Keratinocyte (primary cell): ENCODE measurements around the gene ARHGAP22. TPM values are rescaled to one million over a fixed set of nuclear protein-coding genes. Genes with fewer than 3 reads are reported as not detected.

Experiments
- DNase-seq: peaks from one replicate; pipeline ENCODE4 v3.0.0-alpha.2; 2011; ENCODE audit warnings: low read depth, missing footprints, low spot score
- FAIRE-seq: peaks from 2 replicates; lab custom pipeline; 2011; peaks lifted over from hg19 to GRCh38; lab: Jason Lieb, UNC
- H2AFZ ChIP-seq: 2 replicates; pipeline ENCODE4 v1.6.0; 2012; ENCODE audit warnings: low read length, control low read depth, inconsistent platforms; ENCODE audit not compliant: control insufficient read depth
- H3K27ac ChIP-seq: 2 replicates; pipeline ENCODE4 v1.5.1; 2011; ENCODE audit warnings: low read length; ENCODE audit not compliant: control insufficient read depth, insufficient read depth
- H3K27me3 ChIP-seq: 3 replicates; pipeline ENCODE4 v1.6.0; 2011; ENCODE audit warnings: low read length; ENCODE audit not compliant: control insufficient read depth, insufficient read depth; ENCODE audit errors: extremely low read depth
- H3K36me3 ChIP-seq, 2 experiments: 2 replicates in 1 of 2; 3 replicates in 1 of 2; pipeline ENCODE4 v1.5.1; 2011; ENCODE audit warnings: low read length in 2 of 2, mild to moderate bottlenecking in 1 of 2; ENCODE audit not compliant: control insufficient read depth in 2 of 2, insufficient read depth in 2 of 2; ENCODE audit errors: extremely low read depth in 1 of 2
- H3K4me1 ChIP-seq: 3 replicates; pipeline ENCODE4 v1.5.1; 2011; ENCODE audit warnings: low read length; ENCODE audit not compliant: control insufficient read depth, insufficient read depth; ENCODE audit errors: extremely low read depth
- H3K4me2 ChIP-seq: 3 replicates; pipeline ENCODE4 v1.6.0; 2011; ENCODE audit warnings: low read depth, low read length; ENCODE audit not compliant: control insufficient read depth, insufficient read depth; ENCODE audit errors: extremely low read depth
- H3K4me3 ChIP-seq, 3 experiments: fragments of 200-600 bp in 1 of 3; sonication (generic) in 1 of 3; 2 replicates in 2 of 3; 3 replicates in 1 of 3; pipeline ENCODE4 v1.5.1; 2011 to 2016; ENCODE audit warnings: low read length in 3 of 3, mild to moderate bottlenecking in 3 of 3, control low read depth in 2 of 3, inconsistent platforms in 1 of 3, low read depth in 1 of 3, mixed read lengths in 1 of 3, mixed run types in 1 of 3, moderate library complexity in 1 of 3; ENCODE audit not compliant: control insufficient read depth in 2 of 3, insufficient read depth in 2 of 3; ENCODE audit errors: extremely low read depth in 1 of 3
- H3K79me2 ChIP-seq: 2 replicates; pipeline ENCODE4 v1.6.0; 2012; ENCODE audit warnings: low read length; ENCODE audit not compliant: control insufficient read depth, insufficient read depth
- H3K9ac ChIP-seq: 3 replicates; pipeline ENCODE4 v1.6.0; 2011; ENCODE audit warnings: low read length; ENCODE audit not compliant: control insufficient read depth, insufficient read depth; ENCODE audit errors: extremely low read depth
- H3K9me1 ChIP-seq: 3 replicates; pipeline ENCODE4 v1.6.0; 2011; ENCODE audit warnings: low read length; ENCODE audit not compliant: control insufficient read depth, insufficient read depth; ENCODE audit errors: extremely low read depth
- H3K9me3 ChIP-seq: 2 replicates; pipeline ENCODE4 v1.5.1; 2012; ENCODE audit warnings: low read depth, low read length; ENCODE audit not compliant: control insufficient read depth
- H4K20me1 ChIP-seq: 3 replicates; pipeline ENCODE4 v1.6.0; 2011; ENCODE audit warnings: low read length; ENCODE audit not compliant: control insufficient read depth, insufficient read depth; ENCODE audit errors: extremely low read depth
- CTCF ChIP-seq, 3 experiments: IDR thresholded peaks in 1 of 3; conservative IDR thresholded peaks in 1 of 3; optimal IDR thresholded peaks in 1 of 3; 2 replicates in 2 of 3; 3 replicates in 1 of 3; pipeline versions ENCODE3 to v1.5.1; 2011; ENCODE audit warnings: low read length in 3 of 3, mild to moderate bottlenecking in 3 of 3, moderate library complexity in 2 of 3, control low read depth in 1 of 3, inconsistent platforms in 1 of 3; ENCODE audit not compliant: insufficient read depth in 2 of 3; ENCODE audit errors: extremely low read depth in 1 of 3
- EZH2 ChIP-seq: IDR thresholded peaks from one replicate; pipeline ENCODE4 v1.6.1; 2012; ENCODE audit warnings: inconsistent platforms, mild to moderate bottlenecking, low read length, moderate library complexity
- dilution Hi-C: fragments of 300-500 bp; cut with MboI; formaldehyde crosslinking; loops from one replicate; pipeline ENCODE4 v1.7.0; 2020; ENCODE audit warnings: low sequenced_read_pairs; ENCODE audit not compliant: extremely low pct_ligation_motif_present
- polyA plus RNA-seq, 5 experiments: library from polyadenylated mRNA; depleted of rRNA in 3 of 5; stranded (reverse) in 3 of 5; stranded (forward) in 1 of 5; unstranded in 1 of 5; fragments of >200 nt; gene quantifications; 1 replicate in 1 of 5; 2 replicates in 3 of 5; 3 replicates in 1 of 5; pipeline versions ENCODE4 v1.2.1 to v1.2.3, GENCODE V29; 2011 to 2012; ENCODE audit warnings: missing spikeins in 2 of 5, low read depth in 1 of 5, low replicate concordance in 1 of 5

Gene ARHGAP22
- polyA plus RNA-seq, 1 donor (not counting 4 experiments of a cell fraction or from before 2014, with no cell fraction given): 4.9 TPM

- Histone ChIP-seq H2AFZ (no peak overlapping the region), H3K9ac (no peak overlapping the region), H3K4me1 (no peaks in the 10 kb centered on the region), H3K79me2 (no peaks in the 10 kb centered on the region), H3K9me3 (no peaks in the 10 kb centered on the region), H4K20me1 (peaks cover 4% of the 10 kb centered on the region), H3K27me3 (no peaks in the 10 kb centered on the region), H3K27ac (no peak overlapping the region), H3K4me3 (no peak overlapping the region), H3K9me1 (no peaks in the 10 kb centered on the region), H3K4me2 (no peak overlapping the region), H3K36me3 (peaks cover 3 to 5% of the 10 kb centered on the region in 2 experiments)
- dilution Hi-C loops: no loop called here
- DNase-seq: no peak
- TF ChIP-seq CTCF (optimal IDR thresholded peaks at IDR 0.05 in 1 of 3, IDR thresholded peaks at IDR 0.05 in 1 of 3, conservative IDR thresholded peaks at IDR 0.05 in 1 of 3; ENCODE audit: extremely low read depth in 1 of 3, insufficient read depth in 2 of 3, low read length in 3 of 3) (peak in 1 of 3 experiments; percentile 6), EZH2 (no peak)
- FAIRE-seq: no peak
These were observed 155.2 kb downstream of the ARHGAP22 start for GRCh38 chr10:48449501-48450232.

DNA sequence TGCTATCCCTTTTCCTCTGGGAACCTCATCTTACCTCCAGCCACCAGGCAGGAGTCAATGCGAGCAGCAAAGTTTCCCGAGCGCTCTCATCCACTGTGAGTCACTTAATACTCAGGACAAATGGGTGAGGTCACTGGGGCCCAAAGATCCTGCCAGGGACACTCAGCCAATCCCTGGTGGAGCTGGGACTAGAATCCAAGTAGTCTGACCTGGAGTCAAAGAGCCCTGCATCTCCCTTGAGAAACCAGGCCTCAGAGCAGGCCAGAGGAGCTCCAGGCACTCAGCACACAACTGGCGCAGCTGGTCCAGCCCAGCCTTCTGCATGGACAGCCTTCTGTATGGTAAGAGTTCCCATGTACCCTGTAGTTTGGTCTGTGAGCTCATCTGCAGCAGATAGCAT is 156.1 kb downstream of the ARHGAP22 start:
- Histone ChIP-seq H3K79me2 (no peaks in the 10 kb centered on the region), H3K4me3 (no peak overlapping the region), H3K4me1 (no peaks in the 10 kb centered on the region), H3K4me2 (no peak overlapping the region), H3K27me3 (no peaks in the 10 kb centered on the region), H3K36me3 (peaks cover 3 to 5% of the 10 kb centered on the region in 2 experiments), H3K9ac (no peak overlapping the region), H2AFZ (no peak overlapping the region), H4K20me1 (peaks cover 4% of the 10 kb centered on the region), H3K27ac (no peak overlapping the region), H3K9me3 (no peaks in the 10 kb centered on the region), H3K9me1 (no peaks in the 10 kb centered on the region)
- no peak for TF ChIP-seq CTCF (optimal IDR thresholded peaks at IDR 0.05 in 1 of 3, IDR thresholded peaks at IDR 0.05 in 1 of 3, conservative IDR thresholded peaks at IDR 0.05 in 1 of 3; ENCODE audit: extremely low read depth in 1 of 3, insufficient read depth in 2 of 3, low read length in 3 of 3)
- TF ChIP-seq EZH2: no peak
- dilution Hi-C loops: no loop called here
- DNase-seq (no peak), FAIRE-seq (no peak)
